HG02938 (cell line): ENCODE results near the gene DICER1.

Experiments used
- ATAC-seq: cut with Tn5 transposase; IDR thresholded peaks from one replicate; pipeline ENCODE4 v1.9.1; 2021; ENCODE audit warnings: mild to moderate bottlenecking, moderate library complexity; ENCODE audit not compliant: unreplicated experiment

DICER1 gene

GRCh38 chr14:95091581-95091980 is 65.7 kb downstream of the DICER1 start:
- ATAC-seq: no peak

DNA sequence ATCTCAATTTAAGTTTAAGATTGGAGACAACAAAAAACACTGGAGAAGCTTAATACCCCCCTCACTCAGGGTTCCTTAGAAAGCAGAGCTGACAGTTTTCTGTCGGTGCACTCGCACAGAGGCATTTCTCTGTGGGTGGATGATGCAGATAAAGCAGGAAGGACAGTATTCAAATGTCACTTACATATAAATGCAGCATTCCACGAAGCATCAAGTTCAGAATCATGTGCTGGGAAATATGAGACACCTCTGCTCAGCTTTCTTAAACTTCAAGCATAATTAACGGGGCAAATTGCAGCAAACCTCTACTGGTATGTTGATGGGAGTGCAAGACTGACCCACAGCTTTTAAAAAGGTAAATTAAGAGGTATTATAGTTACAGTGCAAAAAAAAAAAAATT is 68.7 kb downstream of the DICER1 start:
- no peak for ATAC-seq

DNA sequence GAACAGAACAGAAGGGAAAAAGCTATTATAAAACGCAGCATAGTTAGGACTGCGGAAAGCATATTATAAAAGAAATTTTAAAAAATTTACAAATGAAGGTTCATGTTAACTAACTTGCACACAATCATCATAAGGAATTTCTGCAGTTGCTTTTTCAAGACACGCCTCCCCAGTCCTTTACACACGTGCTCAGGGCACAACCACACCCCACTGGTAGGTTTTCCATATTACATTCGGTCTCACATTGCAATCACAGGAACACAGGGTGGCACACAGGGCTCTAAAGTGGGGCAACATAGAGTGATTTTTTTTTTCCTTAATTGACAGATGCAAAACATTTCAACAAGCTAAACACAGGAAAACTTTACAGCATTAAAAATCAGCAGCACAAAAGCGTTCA is 69.7 kb downstream of the DICER1 start:
- no peak for ATAC-seq

GRCh38 chr14:95085321-95085720 is 72.0 kb downstream of the DICER1 start:
- no peak for ATAC-seq

- no peak for ATAC-seq
Measured at GRCh38 chr14:95078867-95079266, 78.5 kb downstream of the DICER1 start.

DNA sequence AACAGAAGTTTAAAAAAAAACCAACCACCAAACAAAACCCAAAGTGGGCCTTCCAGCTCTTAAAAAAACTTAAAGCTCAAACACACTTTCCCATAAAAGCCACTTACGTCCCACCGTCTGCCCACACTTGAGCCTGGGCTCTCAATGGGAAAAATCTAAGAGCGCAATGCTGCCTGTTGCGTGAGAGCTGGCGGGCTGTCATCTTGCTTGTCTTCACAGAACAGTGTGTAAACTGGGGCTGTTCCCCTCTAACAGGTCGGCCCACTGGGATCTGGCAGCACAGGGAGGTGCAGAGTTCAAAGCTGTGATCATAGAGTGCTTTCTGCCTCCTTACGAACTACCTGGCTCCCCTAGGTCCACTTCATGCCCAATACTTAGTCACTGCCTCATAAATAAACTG is 80.0 kb downstream of the DICER1 start:
- no peak for ATAC-seq

GRCh38 chr14:95075789-95076188 is 81.5 kb downstream of the DICER1 start:
- ATAC-seq: no peak

DNA sequence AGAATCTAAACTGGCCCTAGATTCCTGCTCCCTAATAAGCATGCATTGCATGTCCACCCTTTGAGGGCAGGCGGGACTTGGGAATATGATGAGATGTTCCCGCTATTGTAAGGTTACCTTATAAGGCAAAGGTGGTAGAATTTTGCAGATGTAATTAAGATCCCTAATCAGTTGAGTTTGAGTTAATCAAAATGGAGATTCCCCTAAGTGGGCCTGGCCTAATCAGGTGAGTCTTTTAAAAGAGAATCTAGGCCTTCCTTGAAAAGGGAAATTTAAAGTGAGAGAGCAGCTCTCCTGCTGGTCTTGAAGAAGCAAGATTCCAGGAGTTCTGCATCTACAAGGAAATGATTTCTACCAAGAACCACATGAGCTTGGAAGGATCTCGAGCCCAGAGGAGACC is 83.4 kb downstream of the DICER1 start:
- no peak for ATAC-seq

DNA sequence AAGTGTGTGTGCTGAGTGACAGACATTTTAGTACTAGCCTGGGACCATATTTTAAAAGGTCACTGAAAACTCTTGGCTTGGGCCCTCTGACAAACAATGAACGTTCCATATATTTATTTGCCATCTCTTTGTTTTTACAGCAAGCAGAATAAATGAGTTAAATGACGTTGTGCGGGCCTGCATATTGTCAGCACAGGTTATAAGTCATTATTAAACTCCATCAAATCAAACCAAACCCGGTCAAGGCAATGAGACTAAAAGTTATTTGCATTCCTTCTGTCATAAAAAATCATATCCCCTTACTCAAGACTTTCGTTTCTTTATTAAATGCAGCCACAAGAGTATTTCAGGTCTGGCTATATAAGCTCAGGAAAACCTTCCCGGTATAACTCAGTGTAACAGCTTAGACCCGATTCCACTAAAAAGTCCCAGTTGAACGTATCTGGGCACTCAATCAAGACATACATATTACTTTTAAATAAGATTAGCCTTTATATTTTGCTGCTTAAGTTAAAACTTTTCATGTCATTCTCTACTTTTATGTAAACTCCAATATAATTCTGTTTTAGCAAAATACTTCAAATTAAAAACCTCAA is 84.9 kb downstream of the DICER1 start:
- ATAC-seq: no peak

GRCh38 chr14:95071649-95072280 is 85.6 kb downstream of the DICER1 start:
- ATAC-seq: no peak

GRCh38 chr14:95070748-95071435 is 86.4 kb downstream of the DICER1 start:
- ATAC-seq: no peak

DNA sequence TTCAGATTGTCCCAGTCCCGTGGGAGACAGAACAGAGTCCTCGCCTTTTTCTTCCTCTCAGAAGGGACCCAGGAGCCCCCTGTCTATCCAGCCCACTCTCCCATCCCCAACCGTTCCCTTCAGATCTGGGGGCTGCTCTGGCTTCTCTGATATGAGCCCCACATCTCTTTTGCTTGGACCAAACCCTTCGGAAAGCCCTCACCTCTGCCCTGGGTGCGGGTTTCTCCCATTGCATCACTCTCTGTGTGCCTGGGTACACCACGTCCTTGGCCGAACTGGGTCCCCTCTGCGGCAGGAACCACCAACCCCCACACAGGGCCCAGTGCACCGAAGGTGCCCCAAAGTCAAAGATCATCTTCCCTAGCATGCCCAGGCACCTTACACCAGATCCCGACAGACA is 87.8 kb downstream of the DICER1 start:
- ATAC-seq: no peak

DNA sequence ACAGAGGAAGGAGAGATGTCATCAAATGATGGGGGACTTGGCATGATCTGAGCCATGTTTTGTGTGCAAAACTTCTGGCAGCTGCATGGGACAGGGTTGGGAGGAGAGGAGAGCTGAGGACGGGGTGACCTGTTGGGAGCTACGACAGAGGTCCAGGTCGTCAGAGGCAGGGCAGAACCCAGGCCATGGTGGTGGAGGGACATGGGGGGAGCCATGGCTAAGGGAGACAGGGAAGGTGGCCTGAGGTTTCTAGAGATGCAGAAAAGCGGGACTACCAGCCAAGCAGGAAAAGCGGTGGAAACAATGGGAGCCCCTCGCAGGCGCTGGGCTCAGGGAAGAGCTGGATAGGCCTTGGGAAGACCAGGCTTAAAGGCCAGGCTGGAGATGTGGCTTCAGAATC is 88.3 kb downstream of the DICER1 start:
- ATAC-seq: no peak

GRCh38 chr14:95068521-95068920 is 88.8 kb downstream of the DICER1 start:
- no peak for ATAC-seq

DNA sequence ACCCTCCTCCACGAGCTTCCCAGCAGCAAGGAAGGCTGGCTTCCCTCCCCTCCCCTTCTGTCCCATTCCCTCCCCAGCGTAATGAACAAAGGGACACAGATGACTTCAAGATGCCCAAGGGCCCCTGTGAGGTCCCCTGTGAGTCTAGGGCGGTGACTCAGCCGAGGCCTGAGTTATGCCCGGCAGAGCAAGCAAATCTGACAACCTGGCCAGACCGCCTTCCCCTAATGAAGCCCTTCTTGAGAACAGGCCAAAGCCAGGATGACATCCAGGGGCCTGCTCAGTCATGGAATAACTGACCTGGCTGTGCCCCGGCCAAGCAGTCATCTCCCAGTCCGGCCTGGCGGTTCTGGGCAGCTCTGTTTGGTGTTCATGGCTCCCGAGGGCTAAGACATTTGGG is 89.2 kb downstream of the DICER1 start:
- no peak for ATAC-seq

- ATAC-seq: no peak
Measured at GRCh38 chr14:95067526-95067925, 89.8 kb downstream of the DICER1 start.

- no peak for ATAC-seq
Measured at GRCh38 chr14:95066427-95066986, 90.8 kb downstream of the DICER1 start.

DNA sequence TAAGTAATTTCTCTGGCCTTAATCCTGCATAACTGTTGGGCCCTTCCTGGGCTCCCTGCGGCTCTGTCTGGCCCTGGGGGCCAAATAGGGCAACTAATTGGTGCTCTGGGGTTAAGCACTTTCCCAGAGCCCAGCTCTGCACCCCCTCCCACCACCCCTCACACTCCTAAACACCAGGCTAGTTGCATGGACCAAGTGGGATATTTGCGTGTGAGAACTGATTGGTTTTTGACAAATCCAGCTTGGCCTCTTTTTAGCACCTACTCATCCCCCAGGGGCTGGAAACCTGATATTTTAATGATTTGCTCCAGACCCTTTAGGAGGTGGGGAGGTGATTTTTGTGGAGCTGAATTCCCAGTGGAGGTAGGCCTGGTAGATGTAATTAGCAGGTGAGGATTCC is 91.9 kb downstream of the DICER1 start:
- ATAC-seq: no peak

DNA sequence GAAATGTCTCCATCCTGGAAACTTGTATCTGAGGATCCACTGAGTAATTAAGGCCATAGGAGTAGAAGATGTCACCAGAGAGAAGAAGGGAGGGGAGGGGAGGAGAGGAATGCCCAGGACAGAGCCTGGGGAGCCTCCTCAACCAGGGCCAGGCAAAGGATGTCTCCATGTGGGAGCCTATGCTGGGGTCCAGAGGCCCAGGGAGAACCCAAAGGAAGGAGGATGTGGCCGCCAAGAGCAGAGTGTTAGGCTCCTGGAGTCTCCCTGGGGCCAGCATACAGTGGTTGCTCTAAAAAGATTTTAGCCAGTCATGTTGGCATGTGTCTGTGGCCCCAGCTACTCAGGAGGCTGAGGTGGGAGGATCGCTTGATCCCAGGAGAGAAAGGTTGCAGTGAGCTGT is 92.6 kb downstream of the DICER1 start:
- no peak for ATAC-seq

DNA sequence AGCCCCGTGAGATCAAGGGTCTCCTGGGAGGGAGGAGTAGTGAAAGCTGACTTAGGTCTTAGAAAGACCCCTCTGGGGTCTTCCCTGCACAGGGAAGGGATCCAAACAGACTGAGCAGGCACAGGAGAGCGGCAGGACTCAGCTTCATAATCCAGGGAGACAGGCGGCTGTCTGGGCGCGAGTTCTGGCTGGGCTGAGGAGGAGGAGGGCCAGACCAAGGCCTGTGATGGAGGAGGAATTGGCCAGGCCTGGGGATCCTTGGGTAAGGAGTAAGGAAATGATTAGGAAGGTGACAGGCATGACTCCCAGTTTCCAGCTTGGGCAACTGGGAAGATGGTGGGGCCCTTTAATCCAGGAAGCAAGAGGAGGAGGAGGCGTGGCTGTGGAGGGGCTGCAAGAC is 93.1 kb downstream of the DICER1 start:
- ATAC-seq: no peak

- no peak for ATAC-seq
Measured at GRCh38 chr14:95063391-95063790, 93.9 kb downstream of the DICER1 start.

DNA sequence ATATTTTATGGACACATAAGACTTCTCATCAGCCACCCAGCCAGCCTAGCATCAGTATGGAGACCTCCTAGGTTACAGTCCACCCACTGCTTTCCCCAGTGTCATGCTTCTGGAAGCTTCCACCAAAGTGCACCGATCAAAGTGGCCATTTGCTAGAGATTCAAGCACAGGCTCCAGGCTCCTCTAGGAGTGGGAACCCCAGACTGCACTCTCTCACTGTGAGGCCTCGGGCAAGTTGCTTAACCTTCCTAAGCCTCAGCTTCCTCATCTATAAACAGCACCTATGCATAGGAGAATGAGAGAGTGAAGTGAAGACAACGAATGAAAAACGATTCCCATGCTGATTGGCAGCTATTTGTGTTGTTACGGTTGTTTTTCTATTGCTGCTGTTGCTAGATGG is 94.4 kb downstream of the DICER1 start:
- no peak for ATAC-seq
